DOHH2 (cell line): ENCODE results near the gene DCAF15.

Experiments
- H3F3A ChIP-seq: fragments of 200-600 bp; sonication (generic), shearing (Covaris generic); 2 replicates; pipeline ENCODE4 v1.6.0; 2016; ENCODE audit warnings: antibody characterized with exemption, mild to moderate bottlenecking; ENCODE audit not compliant: control insufficient read depth, insufficient read depth
- H3K27ac ChIP-seq: fragments of 200-600 bp; sonication (generic); 2 replicates; pipeline ENCODE4 v1.5.1; 2014; ENCODE audit warnings: low read depth, mild to moderate bottlenecking, low read length, moderate library complexity
- H3K27me3 ChIP-seq: fragments of 200-600 bp; sonication (generic); 2 replicates; pipeline ENCODE4 v1.6.1; 2014; ENCODE audit warnings: mild to moderate bottlenecking, low read length, mixed read lengths; ENCODE audit not compliant: control insufficient read depth
- H3K36me3 ChIP-seq: fragments of 200-600 bp; sonication (generic); 2 replicates; pipeline ENCODE4 v1.6.1; 2014; ENCODE audit warnings: mild to moderate bottlenecking, low read length, moderate library complexity, mixed read lengths; ENCODE audit not compliant: control insufficient read depth
- H3K4me1 ChIP-seq: fragments of 200-600 bp; sonication (generic); 2 replicates; pipeline ENCODE4 v1.6.1; 2014; ENCODE audit warnings: mild to moderate bottlenecking, low read length, mixed read lengths; ENCODE audit not compliant: control insufficient read depth
- H3K4me2 ChIP-seq: fragments of 200-600 bp; sonication (generic); 2 replicates; pipeline ENCODE4 v1.6.0; 2014; ENCODE audit warnings: mild to moderate bottlenecking, low read length, moderate library complexity
- H3K4me3 ChIP-seq: fragments of 200-600 bp; sonication (generic); 2 replicates; pipeline ENCODE4 v1.5.1; 2014; ENCODE audit warnings: mild to moderate bottlenecking, low read length, mixed read lengths
- H3K79me2 ChIP-seq: fragments of 200-600 bp; sonication (generic); 2 replicates; pipeline ENCODE4 v1.6.1; 2014; ENCODE audit warnings: mild to moderate bottlenecking, low read length, mixed read lengths; ENCODE audit not compliant: control insufficient read depth
- H3K9me2 ChIP-seq: fragments of 200-600 bp; sonication (generic); replicated peaks from 2 replicates; pipeline ENCODE4 v1.6.1; 2014; ENCODE audit warnings: mild to moderate bottlenecking, low read length, mixed read lengths; ENCODE audit not compliant: control insufficient read depth
- H3K9me3 ChIP-seq: fragments of 200-600 bp; sonication (generic); 2 replicates; pipeline ENCODE4 v1.6.1; 2014; ENCODE audit warnings: antibody characterized with exemption, low read length, mixed read lengths; ENCODE audit not compliant: control insufficient read depth, insufficient read depth
- H4K20me1 ChIP-seq: fragments of 200-600 bp; sonication (generic); 2 replicates; pipeline ENCODE4 v1.6.0; 2014; ENCODE audit warnings: low read depth, mild to moderate bottlenecking, antibody characterized with exemption, low read length, moderate library complexity; ENCODE audit not compliant: control insufficient read depth, insufficient read depth
- CTCF ChIP-seq: fragments of 200-600 bp; sonication (generic); IDR thresholded peaks from one replicate; pipeline ENCODE4 v1.5.1; 2014; ENCODE audit warnings: antibody characterized with exemption, mild to moderate bottlenecking, low read depth, low read length; ENCODE audit not compliant: poor library complexity, severe bottlenecking
- EZH2phosphoT487 ChIP-seq: fragments of 200-600 bp; sonication (generic); IDR thresholded peaks from 2 replicates; pipeline ENCODE4 v1.6.1; 2017; ENCODE audit warnings: borderline replicate concordance, mild to moderate bottlenecking, antibody characterized with exemption, low read length, moderate library complexity, mixed read lengths

Gene DCAF15

GRCh38 chr19:13960863-13961784 is 8.8 kb downstream of the DCAF15 start:
- Histone ChIP-seq H3K36me3 (peaks cover 59% of the 10 kb centered on the region), H3K27me3 (no peaks in the 10 kb centered on the region), H3F3A (peaks cover 9% of the 10 kb centered on the region; the same call in 1 of the 2 replicates), H3K79me2 (no peaks in the 10 kb centered on the region), H3K4me3 (no peak overlapping the region), H3K27ac (no peak overlapping the region), H4K20me1 (no peaks in the 10 kb centered on the region), H3K4me1 (no peaks in the 10 kb centered on the region), H3K9me3 (no peaks in the 10 kb centered on the region), H3K9me2 (no peaks in the 10 kb centered on the region), H3K4me2 (no peak overlapping the region)
- TF ChIP-seq CTCF (no peak), EZH2phosphoT487 (no peak)

- H3K79me2 ChIP-seq: no peaks in the 10 kb centered on the region
- TF ChIP-seq CTCF (no peak), EZH2phosphoT487 (no peak)
- no peak overlapping the region for H3K4me3 ChIP-seq
- H3K27ac ChIP-seq: no peak overlapping the region
- H3K9me3 ChIP-seq: no peaks in the 10 kb centered on the region
- H3K27me3 ChIP-seq: no peaks in the 10 kb centered on the region
- H3K4me1 ChIP-seq: no peaks in the 10 kb centered on the region
- H3K36me3 ChIP-seq: peaks cover 55% of the 10 kb centered on the region
- peaks cover 9% of the 10 kb centered on the region; the same call in 1 of the 2 replicates for H3F3A ChIP-seq
- H3K9me2 ChIP-seq: no peaks in the 10 kb centered on the region
- no peaks in the 10 kb centered on the region for H4K20me1 ChIP-seq
- no peak overlapping the region for H3K4me2 ChIP-seq
Measured at GRCh38 chr19:13961826-13962698, 9.8 kb downstream of the DCAF15 start.

GRCh38 chr19:13962699-13963602 is 10.6 kb downstream of the DCAF15 start:
- Histone ChIP-seq H4K20me1 (no peaks in the 10 kb centered on the region), H3K4me1 (no peaks in the 10 kb centered on the region), H3K9me3 (no peaks in the 10 kb centered on the region), H3K9me2 (no peaks in the 10 kb centered on the region), H3K4me2 (no peak overlapping the region), H3K4me3 (no peak overlapping the region), H3K36me3 (peaks cover 51% of the 10 kb centered on the region), H3K27ac (no peak overlapping the region), H3K27me3 (no peaks in the 10 kb centered on the region), H3F3A (peaks cover 9% of the 10 kb centered on the region; the same call in 1 of the 2 replicates), H3K79me2 (no peaks in the 10 kb centered on the region)
- TF ChIP-seq EZH2phosphoT487 (no peak), CTCF (no peak)
